NCI-H460 (cell line): ENCODE measurements around the gene OXCT1. TPM values are rescaled to one million over a fixed set of nuclear protein-coding genes. Genes with fewer than 3 reads are reported as not detected.
"Not testable (repeated sequence)": the region's sequence is repeated elsewhere in the genome, so short reads cannot be mapped to it uniquely, and the experiment has no call there.

Experiments
- DNase-seq: peaks from one replicate; pipeline ENCODE4 v3.0.0-alpha.2; 2016; ENCODE audit warnings: low read depth; ENCODE audit errors: extremely low read depth
- total RNA-seq: library from RNA; depleted of rRNA; stranded (reverse); fragments of >200 nt; shearing (Covaris generic); gene quantifications from 2 replicates; pipeline ENCODE4 v1.2.3, GENCODE V29; 2014

Gene OXCT1
- total RNA-seq, 1 experiment from 2014 or later: 27.2 TPM

GRCh38 chr5:41785061-41785460, 85.2 kb downstream of the OXCT1 start:
- no peak for DNase-seq

GRCh38 chr5:41778410-41778809, 91.8 kb downstream of the OXCT1 start:
- no peak for DNase-seq

DNA sequence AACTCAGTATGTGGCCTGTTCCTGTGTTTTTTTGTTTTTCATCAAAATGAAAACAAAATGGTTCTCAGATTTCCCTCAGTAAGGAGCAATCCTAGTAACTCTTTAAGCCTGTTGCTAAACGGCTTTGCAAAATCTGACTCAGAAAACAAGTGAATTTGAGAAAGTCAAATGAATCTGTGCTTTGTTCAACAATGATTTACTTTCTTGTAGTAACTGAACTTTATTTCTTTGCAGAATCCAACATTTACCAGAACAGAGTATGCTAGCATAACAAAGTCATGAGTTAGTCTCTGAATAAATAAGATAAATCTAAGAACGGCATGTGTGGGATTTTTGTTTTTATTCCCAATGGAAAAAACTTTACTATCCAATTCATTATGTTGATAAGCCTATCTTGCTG, 93.8 kb downstream of the OXCT1 start:
- DNase-seq: no peak

DNA sequence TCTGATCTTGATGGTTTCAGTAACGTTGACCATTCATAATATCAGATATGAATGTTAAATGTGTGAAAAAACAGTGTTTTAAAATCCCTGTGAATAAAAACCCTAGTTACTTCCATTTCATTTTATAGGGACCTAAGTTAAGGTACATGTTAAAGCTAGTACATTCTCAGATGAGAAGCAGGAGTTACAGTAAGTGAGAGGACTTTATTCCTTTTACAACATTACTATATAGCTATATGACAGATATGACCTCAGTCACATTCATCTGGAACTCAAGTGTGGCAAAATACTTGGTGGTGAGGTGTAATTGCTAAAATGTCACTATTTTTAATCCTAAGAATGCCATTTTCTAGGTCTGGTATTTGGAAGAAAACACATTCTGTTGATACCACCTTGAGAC, 96.4 kb downstream of the OXCT1 start:
- no peak for DNase-seq

DNA sequence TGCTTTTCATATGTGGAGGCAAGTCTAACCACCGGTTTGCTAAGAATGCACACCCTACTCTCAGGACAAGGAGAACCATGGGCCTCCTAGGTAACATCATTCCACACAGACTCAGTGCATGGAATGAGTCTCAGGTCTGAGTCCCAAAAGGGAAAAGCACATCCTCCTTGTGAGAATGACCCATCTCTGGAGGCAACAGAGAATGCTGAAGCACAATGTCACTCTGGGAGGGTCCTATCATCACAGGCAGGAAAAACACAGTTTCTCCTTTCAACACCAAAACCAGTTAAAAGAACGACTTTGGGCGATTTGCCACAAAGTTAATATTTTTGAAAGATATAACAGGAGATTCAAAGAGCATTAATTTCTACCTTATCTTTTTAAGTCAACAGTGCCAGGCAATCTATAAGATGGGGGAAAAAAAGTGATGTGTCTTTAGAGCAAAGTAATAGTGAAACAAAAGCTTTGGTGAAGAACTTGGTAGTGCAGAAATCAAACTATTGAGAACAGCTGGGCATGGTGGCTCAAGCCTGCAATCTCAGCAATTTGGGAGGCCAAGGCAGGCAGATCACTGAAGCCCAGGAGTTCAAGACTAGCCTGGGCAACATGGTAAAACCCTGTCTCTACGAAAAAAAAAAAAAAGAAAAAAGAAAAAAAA, 97.3 kb downstream of the OXCT1 start:
- no peak for DNase-seq

GRCh38 chr5:41772056-41772455, 98.2 kb downstream of the OXCT1 start:
- DNase-seq: no peak

DNA sequence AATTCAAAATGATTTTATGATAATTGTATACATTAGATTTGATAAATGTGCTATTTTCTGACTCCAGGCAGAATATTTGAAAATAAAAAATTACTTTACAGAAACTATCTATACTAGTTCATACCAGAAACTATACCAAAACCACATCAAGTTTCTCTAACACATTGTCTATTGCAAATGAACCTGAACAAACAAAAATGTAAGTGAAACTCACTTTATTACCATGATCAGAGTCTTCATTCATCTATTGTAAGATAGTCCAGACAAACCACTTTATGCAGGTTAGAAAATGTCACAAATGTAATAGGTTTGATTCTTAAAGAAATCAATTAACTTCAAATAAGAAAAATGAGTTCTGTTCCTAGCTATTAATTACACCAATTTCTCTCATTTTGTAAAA, 99.4 kb downstream of the OXCT1 start:
- no peak for DNase-seq

GRCh38 chr5:41768692-41769091, 101.5 kb downstream of the OXCT1 start:
- no peak for DNase-seq

DNA sequence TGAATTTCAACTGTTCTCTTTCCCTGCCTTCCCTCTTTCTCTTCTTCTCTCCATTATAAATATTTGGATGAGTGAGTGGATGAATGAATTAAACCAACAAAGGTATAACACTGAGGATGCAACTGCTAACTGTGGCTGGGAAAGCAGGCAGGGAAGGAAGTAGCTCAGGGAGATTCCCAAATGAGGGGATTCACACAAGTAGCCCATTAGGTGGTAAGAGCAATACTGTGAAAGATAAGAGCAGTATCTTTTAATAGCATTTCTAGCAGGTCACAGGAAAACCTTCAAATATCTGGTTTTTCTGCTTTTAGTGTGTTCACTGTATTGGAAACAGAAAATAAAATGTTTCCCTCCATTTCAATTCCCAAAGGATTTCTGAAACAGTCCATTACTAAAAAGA, 105.6 kb downstream of the OXCT1 start:
- no peak for DNase-seq

DNA sequence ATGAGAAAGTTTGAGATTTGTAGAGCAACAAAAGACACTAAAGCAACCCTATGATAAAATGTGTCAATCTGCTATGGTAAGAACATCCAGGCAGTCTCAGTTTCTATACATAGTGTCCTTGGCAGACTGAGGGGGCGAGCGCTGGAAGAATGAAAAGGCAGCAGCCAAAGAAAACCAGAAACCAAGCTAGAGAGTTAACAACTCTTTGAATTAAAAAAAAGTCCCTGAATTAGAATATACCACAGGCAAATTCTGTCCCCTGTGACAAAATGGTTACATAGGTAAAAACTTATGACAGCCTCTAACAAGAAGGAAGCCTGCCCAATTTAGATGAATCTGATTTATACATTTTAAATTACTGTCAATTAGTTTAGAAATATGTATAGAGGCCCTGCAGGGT, 106.7 kb downstream of the OXCT1 start:
- no peak for DNase-seq

- DNase-seq: no peak
Measured at GRCh38 chr5:41763081-41763480, 107.1 kb downstream of the OXCT1 start.

DNA sequence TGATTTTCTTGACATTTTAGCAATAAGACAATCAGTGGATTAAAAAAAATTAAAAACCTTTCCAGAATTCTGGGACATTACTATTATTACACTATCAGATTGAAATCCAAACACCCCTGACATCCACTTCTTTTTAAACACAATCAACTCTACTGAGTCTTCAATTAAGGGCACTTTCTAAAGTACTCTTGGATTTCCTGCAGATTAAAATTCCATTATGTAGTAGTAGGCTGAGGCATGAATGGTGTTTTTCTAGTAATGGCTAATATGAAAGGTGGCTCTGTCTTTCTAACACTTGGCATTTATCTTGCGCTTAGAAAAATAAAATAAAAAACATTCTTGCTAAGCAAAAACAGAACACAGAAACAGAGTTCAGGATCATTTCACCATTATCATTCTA, 107.8 kb downstream of the OXCT1 start:
- no peak for DNase-seq

DNA sequence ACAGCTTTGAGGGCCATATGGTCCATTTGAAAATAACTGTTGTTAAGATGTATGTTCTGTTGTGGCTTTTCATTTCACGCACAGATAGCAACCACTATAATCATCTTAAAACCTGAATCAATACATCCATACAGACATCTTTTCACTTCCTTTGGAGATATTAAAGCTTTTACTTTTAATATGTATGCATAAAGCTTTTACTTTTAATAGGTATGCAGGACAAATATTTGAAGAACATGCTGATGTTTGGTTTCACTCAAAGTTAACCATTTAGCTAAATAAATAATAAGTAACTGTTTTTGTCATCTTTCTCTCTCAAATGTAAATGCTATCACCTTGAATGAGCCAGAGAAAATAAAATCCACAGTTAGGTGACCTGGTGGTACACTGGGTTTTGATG, 108.6 kb downstream of the OXCT1 start:
- DNase-seq: no peak

DNA sequence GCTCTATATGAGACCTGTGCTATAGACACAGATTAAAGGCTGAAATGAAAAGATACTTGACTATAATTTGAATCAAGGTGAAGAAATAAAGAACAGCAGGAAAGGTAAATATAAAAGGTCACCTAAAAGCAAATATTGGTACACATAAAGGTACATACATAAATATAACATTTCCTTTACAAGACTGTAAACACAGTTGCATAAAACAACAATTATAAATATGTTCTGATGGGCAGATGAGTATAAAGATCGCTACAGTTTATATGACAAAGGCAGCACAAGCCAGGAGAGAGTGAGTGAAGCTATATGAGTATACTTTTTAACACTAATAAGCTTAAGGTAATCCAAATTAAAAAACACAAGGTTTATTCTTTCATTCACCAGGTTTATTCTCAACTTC, 114.5 kb downstream of the OXCT1 start:
- DNase-seq: no peak

- DNase-seq: no peak
Measured at GRCh38 chr5:41754857-41755256, 115.4 kb downstream of the OXCT1 start.

DNA sequence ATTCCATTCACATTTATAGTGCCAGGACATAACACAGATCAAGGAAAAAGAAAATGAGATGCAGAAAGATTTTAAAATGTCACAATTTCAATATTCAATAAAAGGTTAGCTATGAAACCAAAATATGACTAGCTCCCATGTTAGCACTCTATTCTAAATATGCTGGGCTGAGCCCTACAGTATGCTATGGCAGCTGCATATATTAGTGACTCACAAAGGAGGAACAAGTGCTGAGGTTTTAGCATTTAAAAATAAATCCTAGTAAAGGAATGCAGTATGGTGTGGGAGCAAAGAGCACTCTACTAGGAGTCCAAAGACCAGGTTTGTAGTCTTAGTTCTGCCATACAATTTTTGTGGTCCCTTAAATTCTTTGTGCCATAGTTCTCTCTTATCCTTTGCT, 118.4 kb downstream of the OXCT1 start:
- DNase-seq: no peak

GRCh38 chr5:41748631-41749030, 121.6 kb downstream of the OXCT1 start:
- no peak for DNase-seq

DNA sequence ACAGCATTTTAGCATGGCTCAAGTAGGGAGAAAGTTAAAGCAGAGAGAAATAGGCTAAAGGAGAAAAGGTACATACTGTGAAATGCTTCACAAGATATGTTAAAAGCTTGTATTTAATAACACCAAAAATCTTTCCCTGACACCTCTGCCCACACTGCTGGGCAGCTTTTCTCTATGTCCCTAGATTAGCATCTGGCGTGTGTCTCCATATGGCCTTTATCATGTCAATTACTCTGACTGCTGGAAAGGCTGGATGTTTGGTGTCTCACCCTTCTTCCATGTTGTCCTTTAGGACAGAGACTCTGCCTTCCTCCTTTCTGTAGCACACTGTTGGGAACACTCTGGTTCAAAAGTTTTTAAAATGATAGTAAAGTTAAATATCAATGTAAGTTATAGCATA, 122.5 kb downstream of the OXCT1 start:
- no peak for DNase-seq

- no peak for DNase-seq
Measured at GRCh38 chr5:41747301-41747700, 122.9 kb downstream of the OXCT1 start.

- DNase-seq: not testable (repeated sequence)
Measured at GRCh38 chr5:41742608-41743007, 127.6 kb downstream of the OXCT1 start.

DNA sequence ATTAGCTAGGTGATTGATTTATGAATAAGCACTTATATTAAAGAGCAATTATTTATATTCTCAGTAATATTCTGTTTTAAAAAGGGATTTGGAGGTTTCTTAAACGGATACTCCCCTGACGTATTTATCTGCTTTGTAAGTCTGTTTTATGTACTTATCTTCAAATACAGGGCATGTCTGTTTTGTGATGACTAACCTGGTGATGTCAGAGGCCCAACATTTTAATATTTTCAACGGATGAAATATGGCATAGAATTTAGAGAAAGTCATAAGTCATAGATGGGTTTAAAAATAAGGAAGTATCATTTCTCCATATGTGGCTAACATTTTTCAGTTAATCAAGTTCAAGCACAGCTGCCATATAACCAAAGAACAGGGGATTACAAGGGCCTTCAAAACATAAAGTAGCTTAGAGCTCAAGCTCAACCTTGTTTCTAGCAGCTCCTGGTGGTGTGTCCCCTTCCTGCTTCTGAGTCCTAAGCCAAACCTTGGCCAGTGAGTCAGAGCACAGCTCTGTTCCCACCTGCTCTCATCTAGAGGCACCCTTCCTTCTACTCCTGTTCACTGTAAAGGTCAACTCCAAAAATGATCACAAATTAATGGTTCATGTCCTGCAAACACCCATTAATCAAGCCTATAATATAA, 131.4 kb downstream of the OXCT1 start:
- DNase-seq: no peak

GRCh38 chr5:41736641-41737040, 133.6 kb downstream of the OXCT1 start:
- DNase-seq: no peak

DNA sequence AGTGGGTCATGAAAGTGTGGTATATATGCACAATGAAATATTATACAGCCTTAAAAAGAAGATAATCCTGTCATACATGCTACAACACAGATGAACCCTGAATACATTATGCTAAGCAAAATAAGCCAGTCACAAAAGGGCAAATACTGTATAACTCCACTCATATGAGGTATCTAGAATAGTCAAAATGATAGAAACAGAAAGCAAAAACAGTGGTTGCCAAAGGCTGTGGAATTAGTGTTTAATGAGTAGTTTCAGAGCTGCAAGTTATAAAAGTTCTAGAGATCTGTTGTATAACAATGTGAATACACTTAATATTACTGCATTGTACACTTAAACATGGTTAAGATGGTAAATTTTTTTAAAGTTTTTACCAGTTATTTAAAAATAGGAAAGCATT, 135.0 kb downstream of the OXCT1 start:
- DNase-seq: no peak
